HG03342 (cell line): ENCODE data around the gene HSPA14.
"Not testable (repeated sequence)": the region's sequence is repeated elsewhere in the genome, so short reads cannot be mapped to it uniquely, and the experiment has no call there.

Source experiments
- ATAC-seq: cut with Tn5 transposase; IDR thresholded peaks from one replicate; pipeline ENCODE4 v1.9.1; 2021; ENCODE audit warnings: mild to moderate bottlenecking, moderate library complexity; ENCODE audit not compliant: unreplicated experiment

Gene HSPA14

DNA sequence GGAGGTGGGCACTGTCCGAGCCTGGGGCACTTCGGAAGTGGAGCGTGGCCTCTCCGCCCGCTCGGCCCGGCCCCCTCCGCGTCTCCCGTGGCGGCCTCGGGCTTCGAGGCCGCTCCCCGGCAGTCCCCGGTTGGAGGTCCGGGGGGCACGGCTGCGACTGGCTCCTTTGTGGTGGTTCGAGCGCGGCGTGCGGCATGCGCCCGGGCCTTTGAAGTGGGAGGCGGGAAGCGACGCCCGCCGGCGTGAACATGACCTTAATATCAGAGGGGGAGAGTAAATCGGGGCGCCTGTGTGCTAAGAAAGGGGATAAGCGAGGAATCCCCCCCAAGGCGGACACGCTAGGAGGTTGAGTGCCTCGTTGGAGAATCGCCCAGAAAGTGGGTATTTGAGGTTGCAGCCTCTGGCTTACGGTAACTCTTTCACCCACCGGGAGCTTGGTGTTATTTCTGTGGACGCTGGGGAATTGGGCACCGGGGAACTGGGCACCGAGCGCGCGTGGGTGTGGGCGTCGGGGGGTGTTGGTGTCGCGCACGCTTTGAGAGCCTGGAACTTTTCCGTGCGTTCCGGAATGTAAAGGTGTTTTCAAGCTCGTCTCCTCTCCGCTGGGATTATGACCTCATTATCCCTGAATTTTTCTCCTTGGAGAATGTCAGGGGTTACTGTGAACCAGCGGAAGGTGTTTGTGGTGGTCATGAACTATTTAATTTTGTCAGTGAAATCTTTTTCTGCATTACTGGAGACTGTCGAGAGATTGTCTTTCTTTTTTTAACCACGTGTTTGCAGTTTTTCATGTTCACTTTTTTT lies 41.2 kb downstream of the HSPA14 start:
- ATAC-seq: peak; percentile 28

DNA sequence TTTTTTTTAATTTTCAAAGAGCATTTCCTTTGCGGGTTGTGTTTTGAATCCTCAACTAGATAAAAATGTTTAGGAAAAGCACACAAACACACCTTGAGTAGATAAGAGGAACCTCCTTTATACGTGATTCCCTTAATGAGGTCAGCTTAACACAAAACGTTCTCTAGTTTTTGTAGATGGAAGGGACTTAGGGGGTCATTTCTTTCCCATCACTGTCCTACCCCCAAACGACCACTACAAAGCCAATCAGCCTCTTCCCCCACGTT lies 41.8 kb downstream of the HSPA14 start:
- ATAC-seq: no peak

DNA sequence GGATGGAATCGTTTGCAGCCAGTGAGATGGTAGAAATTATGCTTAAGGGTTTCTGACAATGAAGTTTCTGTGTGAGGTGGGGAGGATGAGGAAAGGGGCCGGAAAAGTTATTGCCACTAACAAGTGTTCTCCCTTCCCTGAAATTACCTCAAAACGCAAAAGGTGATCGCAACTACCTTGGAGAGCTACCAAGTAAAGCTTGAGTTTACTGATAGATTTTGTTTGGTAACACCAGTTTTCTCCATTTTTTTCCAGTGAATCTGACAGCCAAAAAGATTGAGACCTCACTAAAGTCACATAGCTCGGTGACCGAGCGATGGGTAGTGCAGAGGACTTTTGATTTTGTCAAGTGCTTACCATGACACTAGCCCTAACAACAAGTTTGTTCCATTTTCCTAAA lies 42.1 kb downstream of the HSPA14 start:
- no peak for ATAC-seq

DNA sequence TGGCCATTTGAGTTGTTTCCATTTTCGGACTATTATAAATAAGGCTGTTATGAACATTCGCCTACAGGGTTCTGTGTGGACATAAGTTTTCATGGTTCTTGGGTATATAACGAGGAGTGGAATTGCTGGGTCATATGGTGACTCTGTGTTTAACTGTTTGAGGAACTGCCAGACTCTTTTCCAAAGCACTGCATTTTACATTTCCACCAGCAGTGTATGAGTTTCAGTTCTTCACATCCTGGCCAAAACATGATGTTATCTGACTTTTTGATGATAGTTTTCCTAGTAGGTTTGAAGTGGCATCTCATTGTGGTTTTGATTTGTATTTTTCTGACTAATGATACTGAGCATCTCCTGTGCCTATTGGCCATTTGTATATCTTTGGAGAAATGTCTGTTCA lies 46.0 kb downstream of the HSPA14 start:
- ATAC-seq: no peak

DNA sequence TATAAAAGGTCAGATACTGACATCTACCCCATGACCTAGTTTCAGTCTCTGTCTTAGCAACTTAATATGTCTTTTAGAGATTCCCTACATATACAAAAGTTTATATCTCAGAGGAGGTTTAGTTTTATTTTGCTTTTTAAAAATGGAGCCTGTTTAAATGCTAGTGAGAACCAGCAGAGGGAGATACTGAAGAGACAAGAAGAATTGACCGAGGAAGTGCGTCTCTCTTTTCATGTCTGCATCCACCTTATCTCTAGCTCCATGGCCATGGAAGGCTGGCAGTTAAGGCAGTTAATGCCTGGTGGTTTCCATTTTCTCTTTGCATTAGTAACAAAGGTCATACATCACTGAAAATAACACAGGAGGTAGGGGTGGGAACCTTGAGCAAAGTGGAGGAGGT lies 51.2 kb downstream of the HSPA14 start:
- no peak for ATAC-seq

DNA sequence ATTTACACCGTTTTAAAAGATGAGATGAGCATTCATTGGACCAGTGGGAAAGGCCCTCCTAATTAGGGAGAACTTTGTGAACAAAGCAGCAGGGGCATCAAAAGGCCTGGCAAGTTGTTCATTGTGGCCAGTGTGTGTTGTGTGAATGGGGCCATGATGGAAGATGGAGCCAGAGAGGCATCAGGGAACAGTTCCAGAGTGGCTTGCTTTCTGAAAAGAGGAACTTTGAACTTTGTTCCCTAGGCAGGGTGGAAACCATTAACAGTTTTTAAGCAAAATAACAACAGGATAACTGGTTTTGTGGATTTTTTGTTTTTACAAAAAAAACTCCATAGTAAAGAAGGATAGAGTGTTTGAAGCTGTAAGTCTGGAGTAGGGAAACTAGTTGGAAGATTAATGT lies 53.0 kb downstream of the HSPA14 start:
- no peak for ATAC-seq

DNA sequence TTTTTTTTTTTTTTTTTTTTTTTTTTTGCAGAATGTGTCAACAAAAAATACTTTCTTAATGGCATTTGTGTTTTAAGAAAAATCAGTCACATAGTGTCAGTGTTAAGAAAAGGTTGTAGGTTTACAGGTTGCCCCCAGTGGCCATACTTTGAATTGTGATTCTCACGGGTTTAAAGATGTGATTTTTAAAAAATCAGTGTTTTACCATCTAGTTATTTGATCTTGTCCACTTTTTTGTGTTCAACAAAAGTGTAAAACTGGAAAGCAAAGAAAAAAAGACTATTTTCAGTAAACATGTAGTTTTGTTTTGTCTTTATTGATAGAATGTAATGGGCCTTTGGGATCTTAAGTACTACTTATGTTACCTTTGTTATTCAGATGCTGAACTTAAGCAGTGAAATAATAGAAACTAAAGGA lies 66.2 kb downstream of the HSPA14 start:
- ATAC-seq: no peak

DNA sequence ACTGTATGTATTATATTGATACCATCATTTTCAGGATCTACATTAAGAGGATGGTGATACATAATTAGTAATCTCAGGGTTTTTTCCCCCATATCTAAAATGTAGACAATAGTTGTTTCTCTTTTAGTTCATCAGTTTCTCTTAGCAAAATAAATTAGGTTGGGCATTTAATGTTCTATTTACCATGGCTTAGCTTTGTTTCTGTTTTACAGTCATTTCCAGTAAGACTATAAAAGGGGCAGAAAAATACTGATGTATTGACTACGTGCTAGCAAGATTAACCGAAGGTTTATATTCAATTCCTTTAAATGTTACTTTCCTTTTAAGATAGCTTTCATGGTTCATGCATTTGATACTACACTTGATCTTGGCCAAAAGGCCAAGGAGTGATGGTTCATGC lies 66.8 kb downstream of the HSPA14 start:
- no peak for ATAC-seq

DNA sequence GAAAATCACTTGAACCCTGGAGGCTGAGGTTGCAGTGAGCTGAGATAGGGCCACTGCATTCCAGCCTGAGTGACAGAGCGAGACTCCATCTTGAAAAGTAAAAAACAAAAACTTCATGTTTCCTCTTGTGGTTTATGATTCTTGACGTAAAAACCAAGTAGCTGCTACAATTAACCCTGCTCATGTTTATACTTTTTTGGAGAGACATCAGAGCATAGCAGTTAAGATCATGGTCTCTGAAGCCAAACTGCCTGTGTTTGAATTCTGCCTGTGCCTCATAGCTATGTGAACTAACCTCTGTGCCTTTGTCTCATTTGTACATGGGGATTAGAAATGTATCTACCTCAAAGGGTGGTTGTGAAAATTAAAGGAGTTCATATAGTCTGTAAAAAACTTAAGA lies 67.8 kb downstream of the HSPA14 start:
- ATAC-seq: no peak

DNA sequence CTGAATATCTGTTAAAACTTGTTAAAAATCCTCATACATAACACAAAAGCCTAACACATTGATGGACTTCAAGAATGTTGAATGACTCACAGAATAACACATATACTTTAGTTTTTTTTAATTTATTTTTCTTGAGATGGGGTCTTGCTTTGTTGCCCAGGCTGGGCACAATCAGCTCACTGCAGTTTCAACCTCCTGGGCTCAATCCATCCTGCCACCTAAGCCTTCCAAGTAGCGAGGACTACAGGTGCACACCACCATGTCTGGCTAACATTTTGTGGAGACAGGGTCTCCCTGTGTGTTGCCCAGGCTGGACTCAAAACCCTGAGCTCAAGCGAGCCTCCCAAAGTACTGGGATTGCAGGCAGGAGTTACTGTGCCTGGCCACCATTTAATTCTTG lies 68.7 kb downstream of the HSPA14 start:
- ATAC-seq: no peak

DNA sequence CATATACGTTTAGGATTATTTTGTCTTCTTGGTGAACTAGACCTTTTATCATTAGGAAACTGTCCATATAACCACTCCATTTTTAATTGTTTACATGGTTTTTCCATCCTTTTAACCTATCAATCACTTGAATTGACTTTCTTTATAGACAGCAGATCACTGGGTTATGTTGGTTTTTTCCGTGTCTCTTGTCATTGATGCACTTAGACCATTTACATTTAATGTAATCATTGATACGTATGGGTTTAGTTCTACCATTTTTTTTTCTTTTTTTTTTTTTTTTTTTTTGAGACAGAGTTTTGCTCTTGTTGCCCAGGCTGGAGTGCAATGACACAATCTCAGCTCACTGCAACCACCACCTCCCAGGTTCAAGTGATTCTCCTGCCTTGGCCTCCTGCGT lies 69.5 kb downstream of the HSPA14 start:
- not testable (repeated sequence) for ATAC-seq

DNA sequence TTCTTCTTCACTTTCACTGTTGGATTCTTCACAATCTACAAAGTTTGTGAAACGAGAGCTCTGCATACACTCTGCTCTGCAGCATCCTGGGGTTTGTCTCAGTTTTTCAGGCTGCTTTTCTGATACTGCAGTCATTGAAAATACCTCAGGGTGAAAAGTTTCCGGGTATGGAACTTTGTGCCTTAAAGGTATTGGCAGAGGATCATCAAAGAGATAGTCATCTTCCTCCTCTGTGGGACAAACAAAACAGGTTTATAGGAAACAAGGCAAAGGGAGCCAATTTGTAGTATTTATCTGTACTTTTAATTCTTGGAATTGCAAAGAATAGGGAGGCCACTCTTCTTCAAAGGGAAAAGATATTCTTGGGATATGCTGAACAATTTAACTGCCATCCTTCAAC lies 71.0 kb downstream of the HSPA14 start:
- no peak for ATAC-seq

DNA sequence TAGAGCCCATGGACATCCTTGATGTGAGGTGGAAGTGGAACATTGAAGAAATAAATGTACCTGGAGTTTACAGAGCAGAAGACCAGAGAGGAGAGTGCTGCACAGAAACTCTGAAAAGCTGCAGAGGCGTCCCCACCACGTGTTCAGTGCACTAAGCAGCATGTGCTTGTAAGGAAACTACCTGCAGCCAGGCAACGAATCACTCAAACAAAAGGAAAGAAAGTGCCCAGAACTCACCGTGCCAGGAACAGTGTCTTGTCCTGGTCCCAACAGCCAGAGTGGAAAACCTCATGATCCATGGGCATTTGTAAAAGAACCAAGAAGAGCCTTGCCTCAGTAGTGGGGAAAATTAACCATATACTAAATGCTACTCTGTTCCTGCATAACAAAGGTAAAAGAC lies 72.8 kb downstream of the HSPA14 start:
- ATAC-seq: no peak

DNA sequence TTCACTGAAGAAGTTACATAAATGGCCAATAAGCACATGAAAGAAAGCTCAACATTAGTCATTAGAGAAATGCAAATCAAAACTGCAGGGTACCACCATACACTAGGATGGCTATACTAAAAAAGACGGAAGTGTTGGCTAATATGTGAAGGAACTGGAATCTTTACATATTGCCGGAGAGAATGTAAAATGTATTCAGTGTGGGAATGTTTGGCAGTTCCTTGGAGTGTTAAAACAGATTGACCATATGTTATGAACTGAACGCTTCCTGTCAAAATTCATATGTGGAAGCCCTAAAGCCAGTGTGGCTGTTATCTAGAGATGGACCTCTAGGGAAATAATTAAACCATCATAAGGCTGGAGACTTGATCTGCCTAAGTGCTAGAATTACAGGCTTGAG lies 73.7 kb downstream of the HSPA14 start:
- no peak for ATAC-seq

DNA sequence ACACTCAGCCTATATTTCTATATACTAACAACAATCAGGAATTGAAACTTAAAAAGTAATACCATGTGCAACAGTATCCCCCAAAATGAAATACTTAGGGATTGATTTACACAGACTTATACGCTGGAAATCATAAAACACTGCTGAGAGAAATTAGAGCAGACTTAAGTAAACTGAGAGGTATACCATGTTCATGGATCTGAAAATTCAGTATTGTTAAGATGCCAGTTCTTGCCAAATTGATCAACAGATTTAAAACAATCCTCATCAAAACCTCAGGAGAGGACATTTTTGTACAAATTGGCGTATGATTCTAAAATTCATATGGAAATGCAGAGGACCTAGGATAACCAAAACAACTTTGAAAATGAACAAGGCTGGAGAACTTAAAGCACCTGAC lies 78.5 kb downstream of the HSPA14 start:
- no peak for ATAC-seq

DNA sequence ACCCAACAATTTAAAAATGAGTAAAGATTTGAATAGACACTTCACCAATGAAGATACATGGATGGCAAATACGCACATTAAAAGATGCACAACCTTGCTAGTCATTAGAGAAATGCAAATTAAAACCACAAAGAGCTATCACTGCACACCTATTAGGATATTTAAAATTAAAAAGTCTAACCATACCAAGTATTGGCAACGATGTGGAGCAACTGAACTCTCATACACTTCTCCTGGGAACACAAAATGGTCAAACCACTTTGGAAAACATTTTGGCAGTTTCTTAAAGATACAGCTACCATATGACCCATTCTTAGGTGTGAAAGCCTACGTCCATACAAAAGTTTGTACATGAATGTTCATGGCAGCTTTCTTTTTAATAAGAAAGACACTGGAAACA lies 79.7 kb downstream of the HSPA14 start:
- ATAC-seq: no peak

DNA sequence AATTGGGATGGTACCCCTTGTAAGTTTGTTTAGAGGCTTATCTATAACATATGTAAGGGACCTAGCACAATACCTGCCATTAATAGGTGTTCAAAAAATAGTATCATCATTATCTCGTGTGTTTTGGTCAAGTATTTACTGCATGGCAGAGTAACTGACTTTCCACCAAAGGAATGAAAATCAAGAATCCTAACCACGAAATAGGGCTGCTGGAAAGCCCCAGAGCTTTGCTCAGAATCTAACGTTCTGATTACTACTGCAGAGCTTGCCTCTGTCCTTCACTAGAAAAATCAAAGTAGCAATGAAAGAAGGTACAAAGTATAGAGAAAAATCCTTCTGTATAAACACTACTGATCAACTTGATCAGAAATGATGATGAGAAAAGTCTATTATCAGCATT lies 80.9 kb downstream of the HSPA14 start:
- no peak for ATAC-seq
